ENCODE results near the gene ST14.

- TF ChIP-seq CREM (CRISPR knock-in tag; IDR thresholded peaks at IDR 0.05) (no peak), ZBTB21 (CRISPR knock-in tag; IDR thresholded peaks at IDR 0.05; ENCODE audit: borderline replicate concordance) (no peak), ATF3 (CRISPR knock-in tag; conservative IDR thresholded peaks at IDR 0.05) (no peak), CTCF (IDR thresholded peaks at IDR 0.05) (no peak)
These were observed 7.6 kb downstream of the ST14 start for GRCh38 chr11:130167146-130167545.
